ENCODE data around the gene TRPM3.

DNA sequence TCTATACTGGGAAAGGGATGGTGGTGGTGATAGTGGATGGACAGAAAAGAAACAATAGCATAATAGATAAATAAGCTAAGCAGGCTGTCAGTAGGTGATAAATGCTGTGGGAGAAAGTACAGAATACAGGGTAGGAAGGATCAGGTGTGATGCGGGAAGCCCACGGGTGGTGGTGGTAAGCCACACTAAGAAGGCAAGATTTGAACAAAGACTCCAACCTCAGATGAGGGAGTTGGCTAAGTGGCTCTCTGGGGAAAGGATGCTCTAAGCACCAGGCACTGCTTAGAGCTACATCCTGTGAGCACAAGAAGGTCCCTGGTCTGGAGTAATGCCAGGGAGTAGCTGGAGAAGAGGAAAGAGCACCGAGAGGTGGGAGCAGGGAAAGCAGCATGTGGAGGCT lies 555.4 kb downstream of the TRPM3 start:
- TF ChIP-seq, protein P1, sequence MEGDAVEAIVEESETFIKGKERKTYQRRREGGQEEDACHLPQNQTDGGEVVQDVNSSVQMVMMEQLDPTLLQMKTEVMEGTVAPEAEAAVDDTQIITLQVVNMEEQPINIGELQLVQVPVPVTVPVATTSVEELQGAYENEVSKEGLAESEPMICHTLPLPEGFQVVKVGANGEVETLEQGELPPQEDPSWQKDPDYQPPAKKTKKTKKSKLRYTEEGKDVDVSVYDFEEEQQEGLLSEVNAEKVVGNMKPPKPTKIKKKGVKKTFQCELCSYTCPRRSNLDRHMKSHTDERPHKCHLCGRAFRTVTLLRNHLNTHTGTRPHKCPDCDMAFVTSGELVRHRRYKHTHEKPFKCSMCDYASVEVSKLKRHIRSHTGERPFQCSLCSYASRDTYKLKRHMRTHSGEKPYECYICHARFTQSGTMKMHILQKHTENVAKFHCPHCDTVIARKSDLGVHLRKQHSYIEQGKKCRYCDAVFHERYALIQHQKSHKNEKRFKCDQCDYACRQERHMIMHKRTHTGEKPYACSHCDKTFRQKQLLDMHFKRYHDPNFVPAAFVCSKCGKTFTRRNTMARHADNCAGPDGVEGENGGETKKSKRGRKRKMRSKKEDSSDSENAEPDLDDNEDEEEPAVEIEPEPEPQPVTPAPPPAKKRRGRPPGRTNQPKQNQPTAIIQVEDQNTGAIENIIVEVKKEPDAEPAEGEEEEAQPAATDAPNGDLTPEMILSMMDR (IDR thresholded peaks at IDR 0.05; ENCODE audit: control extremely low read depth in 1 of 3, insufficient read depth in 1 of 3, low read depth in 1 of 3, low read length in 3 of 3) = no peak
- no peak for TF ChIP-seq TAF1 (IDR thresholded peaks at IDR 0.05; ENCODE audit: low read depth, low read length)
- no peak for TF ChIP-seq CREB1 (IDR thresholded peaks at IDR 0.05)
- TF ChIP-seq SIN3A (conservative IDR thresholded peaks at IDR 0.05 in 1 of 2, IDR thresholded peaks at IDR 0.05 in 1 of 2; ENCODE audit: low read depth in 1 of 2, low read length in 2 of 2) = no peak
- no peak for TF ChIP-seq ATF3 (IDR thresholded peaks at IDR 0.05; ENCODE audit: insufficient read depth, low read depth, low read length)
- TF ChIP-seq POLR2AphosphoS5 (IDR thresholded peaks at IDR 0.05; ENCODE audit: low read depth, low read length) = no peak
- no peak for TF ChIP-seq EGR1 (IDR thresholded peaks at IDR 0.05; ENCODE audit: borderline replicate concordance, low read depth, low read length)
- TF ChIP-seq JUND (IDR thresholded peaks at IDR 0.05; ENCODE audit: low read length) = no peak
- TF ChIP-seq EP300 (IDR thresholded peaks at IDR 0.05; ENCODE audit: borderline replicate concordance in 1 of 2, low read depth in 2 of 2, low read length in 2 of 2) = no peak
- no peak for TF ChIP-seq BCL11A (IDR thresholded peaks at IDR 0.05; ENCODE audit: low read depth in 2 of 2, low read length in 2 of 2)
- no peak for TF ChIP-seq CBX8 (IDR thresholded peaks at IDR 0.05; ENCODE audit: borderline replicate concordance, low read depth, low read length)

All from H1 (cell line).